A549 (cell line): ENCODE data around the gene RSPH6A. TPM values are rescaled to one million over a fixed set of nuclear protein-coding genes. Genes with fewer than 3 reads are reported as not detected.

ENCODE experiments used
- ATAC-seq, 2 experiments: fragments of 200-7000 bp in 1 of 2; fragments of >200 bp in 1 of 2; cut with Nextera tagmentation in 1 of 2; cut with Tn5 transposase in 1 of 2; 3 replicates each; pipeline versions ENCODE4 v1.8.0 to v1.9.1; 2018 to 2020; ENCODE audit warnings: mild to moderate bottlenecking in 1 of 2, moderate library complexity in 1 of 2
- CTCF ChIA-PET: fragments of 300-600 bp; sonication (Branson Sonifier 250); formaldehyde crosslinking; extraction: SDS; loops from one replicate; lab custom pipeline; 2021; ENCODE audit warnings: antibody characterized with exemption, inconsistent platforms; lab: Yijun Ruan, JAX
- POLR2A ChIA-PET: fragments of 350-600 bp; formaldehyde crosslinking; extraction: SDS; loops from one replicate; lab custom pipeline; 2021; ENCODE audit warnings: antibody characterized with exemption, inconsistent platforms; lab: Yijun Ruan, JAX
- DNase-seq, 2 experiments: peaks; one replicate each; pipeline versions ENCODE4 v3.0.0 to v3.0.0-alpha.2; 2011 to 2016; ENCODE audit warnings: low read depth in 1 of 2, low spot score in 1 of 2
- FAIRE-seq: peaks from 2 replicates; lab custom pipeline; 2011; peaks lifted over from hg19 to GRCh38; lab: Jason Lieb, UNC
- H3K27ac ChIP-seq, 2 experiments: fragments of >200 bp; sonication (Bioruptor Twin); formaldehyde crosslinking; 3 replicates each; pipeline ENCODE4 v1.5.1; 2016 to 2017
- H3K4me1 ChIP-seq: fragments of >200 bp; sonication (Bioruptor Twin); formaldehyde crosslinking; 3 replicates; pipeline ENCODE4 v1.6.1; 2016
- H3K4me2 ChIP-seq: fragments of >200 bp; sonication (Bioruptor Twin); formaldehyde crosslinking; 3 replicates; pipeline ENCODE4 v1.6.1; 2016
- H3K4me3 ChIP-seq: fragments of >200 bp; sonication (Bioruptor Twin); formaldehyde crosslinking; 3 replicates; pipeline ENCODE4 v1.5.1; 2016
- H3K9me3 ChIP-seq: fragments of >200 bp; sonication (Bioruptor Twin); formaldehyde crosslinking; 3 replicates; pipeline ENCODE4 v1.6.1; 2016
- BHLHE40 ChIP-seq: IDR thresholded peaks from 2 replicates; pipeline ENCODE4 v1.6.1; 2012; ENCODE audit warnings: low read depth, low read length, inconsistent platforms
- CBX8 ChIP-seq: fragments of 200-600 bp; sonication (generic); IDR thresholded peaks from 2 replicates; pipeline ENCODE4 v1.6.1; 2016
- CEBPB ChIP-seq, 2 experiments: fragments of >200 bp in 1 of 2; sonication (Bioruptor Twin) in 1 of 2; formaldehyde crosslinking in 1 of 2; IDR thresholded peaks; 2 replicates each; pipeline ENCODE4 v1.6.1; 2012 to 2016
- CHD4 ChIP-seq: fragments of 200-600 bp; sonication (generic); IDR thresholded peaks from 2 replicates; pipeline ENCODE4 v1.6.1; 2016; ENCODE audit warnings: antibody characterized with exemption, mild to moderate bottlenecking, borderline replicate concordance
- EHF ChIP-seq: fragments of 250-450 bp; sonication (Bioruptor Pico); IDR thresholded peaks from 2 replicates; pipeline ENCODE4 v1.5.0; 2020; ENCODE audit warnings: mild to moderate bottlenecking
- FOSB ChIP-seq: fragments of 250-450 bp; sonication (Bioruptor Pico); IDR thresholded peaks from 2 replicates; pipeline ENCODE4 v1.5.0; 2020; ENCODE audit warnings: mild to moderate bottlenecking, moderate library complexity
- FOSL2 ChIP-seq, 2 experiments: fragments of 450-650 bp in 1 of 2; fragments of >200 bp in 1 of 2; sonication (Bioruptor Twin) in 1 of 2; formaldehyde crosslinking; IDR thresholded peaks; 2 replicates each; pipeline versions ENCODE4 v1.5.0 to v1.6.1; 2016 to 2020; ENCODE audit warnings: mild to moderate bottlenecking in 1 of 2, moderate library complexity in 1 of 2
- HDAC2 ChIP-seq: fragments of 200-600 bp; sonication (generic); IDR thresholded peaks from 2 replicates; pipeline ENCODE4 v1.6.1; 2016
- HEYL ChIP-seq: fragments of 250-450 bp; sonication (Bioruptor Pico); IDR thresholded peaks from 2 replicates; pipeline ENCODE4 v1.8.0; 2021; ENCODE audit warnings: mild to moderate bottlenecking, moderate library complexity
- HOXA7 ChIP-seq: fragments of 250-450 bp; sonication (Bioruptor Pico); IDR thresholded peaks from 2 replicates; pipeline ENCODE4 v1.5.0; 2020; ENCODE audit warnings: mild to moderate bottlenecking, moderate library complexity
- HOXB13 ChIP-seq: fragments of 250-450 bp; sonication (Bioruptor Pico); IDR thresholded peaks from 2 replicates; pipeline ENCODE4 v1.5.0; 2020; ENCODE audit warnings: low read depth, mild to moderate bottlenecking, moderate library complexity
- HOXB5 ChIP-seq: fragments of 250-450 bp; sonication (Bioruptor Pico); IDR thresholded peaks from 2 replicates; pipeline ENCODE4 v1.5.0; 2020; ENCODE audit warnings: mild to moderate bottlenecking, moderate library complexity
- JUNB ChIP-seq: fragments of >200 bp; sonication (Bioruptor Twin); formaldehyde crosslinking; IDR thresholded peaks from 2 replicates; pipeline ENCODE4 v1.6.1; 2016
- KDM5A ChIP-seq: fragments of 200-600 bp; sonication (generic); IDR thresholded peaks from 2 replicates; pipeline ENCODE4 v1.6.1; 2016; ENCODE audit warnings: antibody characterized with exemption, mild to moderate bottlenecking
- MYC ChIP-seq: IDR thresholded peaks from 2 replicates; pipeline ENCODE4 v1.6.1; 2012; ENCODE audit warnings: mild to moderate bottlenecking, inconsistent platforms, low read length, improper control_type of control experiment, borderline replicate concordance
- NR3C1 ChIP-seq: fragments of >200 bp; sonication (Bioruptor Twin); formaldehyde crosslinking; IDR thresholded peaks from 3 replicates; pipeline ENCODE4 v1.6.1; 2017
- PHF8 ChIP-seq: fragments of 200-600 bp; sonication (generic); IDR thresholded peaks from 2 replicates; pipeline ENCODE4 v1.6.1; 2016; ENCODE audit warnings: low read depth, mild to moderate bottlenecking, antibody characterized with exemption, moderate library complexity, borderline replicate concordance
- RAD21 ChIP-seq, 2 experiments: fragments of >200 bp in 1 of 2; sonication (Bioruptor Twin) in 1 of 2; formaldehyde crosslinking in 1 of 2; IDR thresholded peaks in 1 of 2; conservative IDR thresholded peaks in 1 of 2; 2 replicates in 1 of 2; 3 replicates in 1 of 2; pipeline ENCODE4 v1.6.1; 2012 to 2018; ENCODE audit warnings: inconsistent platforms in 1 of 2
- RARB ChIP-seq: fragments of 250-450 bp; sonication (Bioruptor Pico); IDR thresholded peaks from 2 replicates; pipeline ENCODE4 v1.8.0; 2021; ENCODE audit warnings: mild to moderate bottlenecking, moderate library complexity
- RFX5 ChIP-seq: fragments of 450-650 bp; IDR thresholded peaks from 2 replicates; pipeline ENCODE4 v1.7.1; 2014; ENCODE audit warnings: antibody characterized with exemption, mild to moderate bottlenecking, moderate library complexity
- RNF2 ChIP-seq: fragments of 200-600 bp; sonication (generic); IDR thresholded peaks from 2 replicates; pipeline ENCODE4 v1.6.1; 2016; ENCODE audit warnings: low read depth, mild to moderate bottlenecking, antibody characterized with exemption, moderate library complexity, borderline replicate concordance
- SMC3 ChIP-seq: fragments of >200 bp; sonication (Bioruptor Twin); formaldehyde crosslinking; IDR thresholded peaks from 3 replicates; pipeline ENCODE4 v1.6.1; 2018; ENCODE audit warnings: inconsistent platforms
- SREBF2 ChIP-seq: fragments of 450-650 bp; IDR thresholded peaks from 2 replicates; pipeline ENCODE4 v1.6.1; 2014; ENCODE audit warnings: mild to moderate bottlenecking, moderate library complexity
- TP53 ChIP-seq: fragments of 250-450 bp; sonication (Bioruptor Pico); IDR thresholded peaks from 2 replicates; pipeline ENCODE4 v1.5.0; 2021; ENCODE audit warnings: mild to moderate bottlenecking, moderate library complexity
- ZC3H11A ChIP-seq: fragments of 450-650 bp; IDR thresholded peaks from 2 replicates; pipeline ENCODE4 v1.6.1; 2014; ENCODE audit warnings: antibody characterized with exemption, mild to moderate bottlenecking
- WGBS: methylation state at CpG from one replicate; pipeline ENCODE4 v1.1.6; 2017; ENCODE audit errors: missing lambda C conversion rate; 5-methylcytosine and 5-hydroxymethylcytosine counted together
- polyA plus RNA-seq, 4 experiments: library from polyadenylated mRNA; depleted of rRNA in 3 of 4; stranded (reverse); fragments of >200 nt; fragmentation: RNase III in 1 of 4; extraction: RNeasy Plus Mini Kit Qiagen cat#74134 plus additional on column Dnase treatment in 1 of 4; gene quantifications; 2 replicates in 3 of 4; 3 replicates in 1 of 4; pipeline ENCODE4 v1.2.3, GENCODE V29; 2011 to 2017
- TF ChIP-seq, protein P1 (sequence below): fragments of >200 bp; sonication (Bioruptor Twin); formaldehyde crosslinking; IDR thresholded peaks from 3 replicates; pipeline ENCODE4 v1.6.1; 2016
- TF ChIP-seq, protein P2 (sequence below): IDR thresholded peaks from 2 replicates; pipeline ENCODE4 v1.6.1; 2012
- TF ChIP-seq, protein P3 (sequence below): fragments of 200-600 bp; sonication (generic); IDR thresholded peaks from 2 replicates; pipeline ENCODE4 v1.6.1; 2016; ENCODE audit warnings: antibody characterized with exemption, mild to moderate bottlenecking, moderate library complexity
- TF ChIP-seq, protein P4 (sequence below): fragments of >200 bp; sonication (Bioruptor Twin); formaldehyde crosslinking; IDR thresholded peaks from 2 replicates; pipeline ENCODE4 v1.6.1; 2016
- TF ChIP-seq, protein P5 (sequence below): fragments of 250-450 bp; sonication (Bioruptor Pico); IDR thresholded peaks from 2 replicates; pipeline ENCODE4 v1.5.0; 2021; ENCODE audit warnings: mild to moderate bottlenecking, moderate library complexity, borderline replicate concordance
- TF ChIP-seq, protein P6 (sequence below): fragments of 250-450 bp; sonication (Bioruptor Pico); IDR thresholded peaks from 2 replicates; pipeline ENCODE4 v1.5.0; 2020; ENCODE audit warnings: low read depth, mild to moderate bottlenecking, moderate library complexity

Gene RSPH6A
- polyA plus RNA-seq, 2 of the 4 experiments (the other 2 are of a cell fraction), result not detected

DNA sequence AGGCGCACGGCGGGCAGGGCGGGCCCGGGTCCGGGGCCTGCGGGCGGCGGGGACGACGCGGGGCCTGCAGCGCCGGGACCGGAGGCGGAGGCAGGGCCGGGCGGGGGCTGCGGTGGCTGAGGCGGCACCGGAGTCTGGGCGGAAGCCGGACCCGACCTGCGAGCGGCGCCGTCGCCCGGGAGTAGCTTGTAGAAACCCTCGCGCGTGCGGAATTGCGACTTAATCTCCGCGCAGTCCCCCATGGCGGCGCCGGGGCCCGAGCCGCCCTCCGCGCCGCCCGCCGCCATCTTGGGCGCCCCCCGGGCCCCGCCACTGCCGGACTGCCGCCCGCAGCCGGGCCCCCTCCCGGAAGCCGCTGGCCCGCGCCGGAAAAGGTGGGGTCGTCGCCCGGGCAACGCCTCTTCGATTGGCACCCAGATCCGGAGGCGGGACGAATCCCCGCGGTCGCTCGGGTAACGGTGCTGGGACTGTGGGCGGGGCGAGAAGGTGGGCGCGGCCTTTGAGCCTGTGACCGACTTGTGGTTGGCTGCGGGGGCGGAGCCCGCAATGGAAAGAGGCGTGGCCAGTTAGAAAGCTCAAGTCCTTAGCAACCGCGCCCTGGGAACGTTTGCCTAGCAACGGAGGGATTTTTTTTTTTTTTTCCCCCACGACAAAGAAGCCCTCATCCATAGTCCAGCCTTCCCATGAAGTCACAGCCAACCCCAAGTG, 22.5 kb downstream of the RSPH6A start, which contains the start of gene DMWD:
Gene DMWD (minus strand): TSS at position 376 of the 708 bp plus-strand sequence. CDS start 89 bp downstream, at position 287.
- H3K4me2 ChIP-seq, result peak within 1 kb of the TSS; percentile 97
- no peaks in the 10 kb centered on the region for H3K9me3 ChIP-seq
- peak within 1 kb of the TSS; percentile 97 for H3K4me3 ChIP-seq
- ATAC-seq (peak; percentile 90 to 93), FAIRE-seq (peak; percentile 93), DNase-seq (peak; percentile 90 to 99)
- 2% methylated on average over 56 of the region's 86 CpGs for WGBS
- ChIA-PET POLR2A (interaction anchor here (0.6 to 2.8 kb wide), 7 partner anchors 8 to 25 kb away, joined by 3 to 43 read pairs (median 3); partner anchors contain the start of genes DMPK, RSPH6A and SIX5), CTCF (interaction anchor here (0.7 to 74.3 kb wide), 4 partner anchors 8 to 991 kb away, joined by 4 to 2204 read pairs (median 1106); partner anchors contain the start of genes DMPK, DMWD, RSPH6A and SIX5)
- H3K4me1 ChIP-seq, result peaks cover 19% of the 10 kb centered on the region
- peak within 1 kb of the TSS; percentile 87 to 98 for H3K27ac ChIP-seq
- TF ChIP-seq RAD21 (conservative IDR thresholded peaks at IDR 0.05 in 1 of 2, IDR thresholded peaks at IDR 0.05 in 1 of 2) (no peak), HOXB5 (CRISPR knock-in tag) (peak; percentile 67; the same call in 1 of the 2 replicates), SREBF2 (no peak), SMC3 (no peak), CEBPB (IDR thresholded peaks at IDR 0.05) (no peak), RNF2 (no peak), PHF8 (peak; percentile 81; the same call in 1 of the 2 replicates), JUNB (no peak), MYC (no peak), FOSL2 (IDR thresholded peaks at IDR 0.05) (no peak), FOSL2 (CRISPR knock-in tag; IDR thresholded peaks at IDR 0.05) (no peak), HOXA7 (CRISPR knock-in tag) (no peak), ZC3H11A (no peak), CBX8 (no peak), FOSB (CRISPR knock-in tag) (no peak), EHF (CRISPR knock-in tag) (no peak), RARB (CRISPR knock-in tag) (no peak), TP53 (CRISPR knock-in tag) (0 out of 2 replicates have a peak, but pooled peaks have one; percentile 46), NR3C1 (no peak), CHD4 (no peak), HEYL (CRISPR knock-in tag) (no peak), BHLHE40 (no peak), HDAC2 (no peak), KDM5A (no peak), RFX5 (peak; percentile 61; the same call in 1 of the 2 replicates), HOXB13 (CRISPR knock-in tag) (no peak)
- TF ChIP-seq, protein P1, sequence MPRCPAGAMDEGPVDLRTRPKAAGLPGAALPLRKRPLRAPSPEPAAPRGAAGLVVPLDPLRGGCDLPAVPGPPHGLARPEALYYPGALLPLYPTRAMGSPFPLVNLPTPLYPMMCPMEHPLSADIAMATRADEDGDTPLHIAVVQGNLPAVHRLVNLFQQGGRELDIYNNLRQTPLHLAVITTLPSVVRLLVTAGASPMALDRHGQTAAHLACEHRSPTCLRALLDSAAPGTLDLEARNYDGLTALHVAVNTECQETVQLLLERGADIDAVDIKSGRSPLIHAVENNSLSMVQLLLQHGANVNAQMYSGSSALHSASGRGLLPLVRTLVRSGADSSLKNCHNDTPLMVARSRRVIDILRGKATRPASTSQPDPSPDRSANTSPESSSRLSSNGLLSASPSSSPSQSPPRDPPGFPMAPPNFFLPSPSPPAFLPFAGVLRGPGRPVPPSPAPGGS, result peak; percentile 88; the same call in 2 of the 3 replicates
- TF ChIP-seq, protein P2, sequence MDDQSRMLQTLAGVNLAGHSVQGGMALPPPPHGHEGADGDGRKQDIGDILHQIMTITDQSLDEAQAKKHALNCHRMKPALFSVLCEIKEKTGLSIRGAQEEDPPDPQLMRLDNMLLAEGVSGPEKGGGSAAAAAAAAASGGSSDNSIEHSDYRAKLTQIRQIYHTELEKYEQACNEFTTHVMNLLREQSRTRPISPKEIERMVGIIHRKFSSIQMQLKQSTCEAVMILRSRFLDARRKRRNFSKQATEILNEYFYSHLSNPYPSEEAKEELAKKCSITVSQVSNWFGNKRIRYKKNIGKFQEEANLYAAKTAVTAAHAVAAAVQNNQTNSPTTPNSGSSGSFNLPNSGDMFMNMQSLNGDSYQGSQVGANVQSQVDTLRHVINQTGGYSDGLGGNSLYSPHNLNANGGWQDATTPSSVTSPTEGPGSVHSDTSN, result peak; percentile 89
- TF ChIP-seq, protein P3, sequence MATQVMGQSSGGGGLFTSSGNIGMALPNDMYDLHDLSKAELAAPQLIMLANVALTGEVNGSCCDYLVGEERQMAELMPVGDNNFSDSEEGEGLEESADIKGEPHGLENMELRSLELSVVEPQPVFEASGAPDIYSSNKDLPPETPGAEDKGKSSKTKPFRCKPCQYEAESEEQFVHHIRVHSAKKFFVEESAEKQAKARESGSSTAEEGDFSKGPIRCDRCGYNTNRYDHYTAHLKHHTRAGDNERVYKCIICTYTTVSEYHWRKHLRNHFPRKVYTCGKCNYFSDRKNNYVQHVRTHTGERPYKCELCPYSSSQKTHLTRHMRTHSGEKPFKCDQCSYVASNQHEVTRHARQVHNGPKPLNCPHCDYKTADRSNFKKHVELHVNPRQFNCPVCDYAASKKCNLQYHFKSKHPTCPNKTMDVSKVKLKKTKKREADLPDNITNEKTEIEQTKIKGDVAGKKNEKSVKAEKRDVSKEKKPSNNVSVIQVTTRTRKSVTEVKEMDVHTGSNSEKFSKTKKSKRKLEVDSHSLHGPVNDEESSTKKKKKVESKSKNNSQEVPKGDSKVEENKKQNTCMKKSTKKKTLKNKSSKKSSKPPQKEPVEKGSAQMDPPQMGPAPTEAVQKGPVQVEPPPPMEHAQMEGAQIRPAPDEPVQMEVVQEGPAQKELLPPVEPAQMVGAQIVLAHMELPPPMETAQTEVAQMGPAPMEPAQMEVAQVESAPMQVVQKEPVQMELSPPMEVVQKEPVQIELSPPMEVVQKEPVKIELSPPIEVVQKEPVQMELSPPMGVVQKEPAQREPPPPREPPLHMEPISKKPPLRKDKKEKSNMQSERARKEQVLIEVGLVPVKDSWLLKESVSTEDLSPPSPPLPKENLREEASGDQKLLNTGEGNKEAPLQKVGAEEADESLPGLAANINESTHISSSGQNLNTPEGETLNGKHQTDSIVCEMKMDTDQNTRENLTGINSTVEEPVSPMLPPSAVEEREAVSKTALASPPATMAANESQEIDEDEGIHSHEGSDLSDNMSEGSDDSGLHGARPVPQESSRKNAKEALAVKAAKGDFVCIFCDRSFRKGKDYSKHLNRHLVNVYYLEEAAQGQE, result no peak
- TF ChIP-seq, protein P4, sequence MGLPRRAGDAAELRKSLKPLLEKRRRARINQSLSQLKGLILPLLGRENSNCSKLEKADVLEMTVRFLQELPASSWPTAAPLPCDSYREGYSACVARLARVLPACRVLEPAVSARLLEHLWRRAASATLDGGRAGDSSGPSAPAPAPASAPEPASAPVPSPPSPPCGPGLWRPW, result no peak
- TF ChIP-seq, protein P5, sequence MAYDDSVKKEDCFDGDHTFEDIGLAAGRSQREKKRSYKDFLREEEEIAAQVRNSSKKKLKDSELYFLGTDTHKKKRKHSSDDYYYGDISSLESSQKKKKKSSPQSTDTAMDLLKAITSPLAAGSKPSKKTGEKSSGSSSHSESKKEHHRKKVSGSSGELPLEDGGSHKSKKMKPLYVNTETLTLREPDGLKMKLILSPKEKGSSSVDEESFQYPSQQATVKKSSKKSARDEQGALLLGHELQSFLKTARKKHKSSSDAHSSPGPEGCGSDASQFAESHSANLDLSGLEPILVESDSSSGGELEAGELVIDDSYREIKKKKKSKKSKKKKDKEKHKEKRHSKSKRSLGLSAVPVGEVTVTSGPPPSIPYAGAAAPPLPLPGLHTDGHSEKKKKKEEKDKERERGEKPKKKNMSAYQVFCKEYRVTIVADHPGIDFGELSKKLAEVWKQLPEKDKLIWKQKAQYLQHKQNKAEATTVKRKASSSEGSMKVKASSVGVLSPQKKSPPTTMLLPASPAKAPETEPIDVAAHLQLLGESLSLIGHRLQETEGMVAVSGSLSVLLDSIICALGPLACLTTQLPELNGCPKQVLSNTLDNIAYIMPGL (CRISPR knock-in tag), result no peak
- TF ChIP-seq, protein P6, sequence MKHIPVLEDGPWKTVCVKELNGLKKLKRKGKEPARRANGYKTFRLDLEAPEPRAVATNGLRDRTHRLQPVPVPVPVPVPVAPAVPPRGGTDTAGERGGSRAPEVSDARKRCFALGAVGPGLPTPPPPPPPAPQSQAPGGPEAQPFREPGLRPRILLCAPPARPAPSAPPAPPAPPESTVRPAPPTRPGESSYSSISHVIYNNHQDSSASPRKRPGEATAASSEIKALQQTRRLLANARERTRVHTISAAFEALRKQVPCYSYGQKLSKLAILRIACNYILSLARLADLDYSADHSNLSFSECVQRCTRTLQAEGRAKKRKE (CRISPR knock-in tag), result no peak
